H1 (cell line): Measurements from ENCODE around the gene LMNB1. TPM values are rescaled to one million over a fixed set of nuclear protein-coding genes. Genes with fewer than 3 reads are reported as not detected.

Experiments used
- CTCF ChIA-PET: fragments of 300-600 bp; sonication (Branson Sonifier 250); formaldehyde crosslinking; loops from one replicate; lab custom pipeline; 2021; ENCODE audit not compliant: partially characterized antibody; lab: Charles Lee
- POLR2A ChIA-PET: fragments of 300-600 bp; sonication (Branson Sonifier 250); formaldehyde crosslinking; loops from one replicate; lab custom pipeline; 2021; ENCODE audit warnings: inconsistent platforms; ENCODE audit not compliant: partially characterized antibody; lab: Charles Lee
- DNase-seq, 2 experiments: peaks; one replicate each; pipeline versions ENCODE4 v3.0.0 to v3.0.0-alpha.2; 2010 to 2022; ENCODE audit warnings: low spot score in 2 of 2, low read depth in 1 of 2, mixed read lengths in 1 of 2
- FAIRE-seq: peaks from 2 replicates; lab custom pipeline; 2011; peaks lifted over from hg19 to GRCh38; lab: Jason Lieb, UNC
- H2AFZ ChIP-seq: 2 replicates; pipeline ENCODE4 v1.8.1; 2012; ENCODE audit warnings: low read length, inconsistent platforms
- H2AK5ac ChIP-seq: 2 replicates; pipeline ENCODE4 v1.6.1; 2013; ENCODE audit warnings: low read depth, low read length
- H2BK120ac ChIP-seq: replicated peaks from 2 replicates; pipeline ENCODE3; 2013; ENCODE audit warnings: low read depth, low read length, inconsistent platforms
- H2BK12ac ChIP-seq: 2 replicates; pipeline ENCODE4 v1.6.1; 2013; ENCODE audit warnings: low read depth, low read length
- H2BK15ac ChIP-seq: 2 replicates; pipeline ENCODE4 v1.6.1; 2013; ENCODE audit warnings: low read length
- H2BK20ac ChIP-seq: 2 replicates; pipeline ENCODE4 v1.6.1; 2013; ENCODE audit warnings: low read length
- H2BK5ac ChIP-seq: 2 replicates; pipeline ENCODE4 v1.6.1; 2013; ENCODE audit warnings: low read depth, low read length
- H3K14ac ChIP-seq: 2 replicates; pipeline ENCODE4 v1.6.1; 2013; ENCODE audit warnings: inconsistent platforms; ENCODE audit not compliant: insufficient read length
- H3K18ac ChIP-seq: 2 replicates; pipeline ENCODE4 v1.6.1; 2013; ENCODE audit warnings: low read length; ENCODE audit errors: extremely low read depth
- H3K23ac ChIP-seq: 2 replicates; pipeline ENCODE4 v1.6.1; 2013; ENCODE audit warnings: inconsistent platforms; ENCODE audit not compliant: insufficient read length
- H3K23me2 ChIP-seq: 2 replicates; pipeline ENCODE4 v1.6.1; 2013; ENCODE audit warnings: low read depth, low read length
- H3K27ac ChIP-seq: 2 replicates; pipeline ENCODE4 v1.6.1; 2011; ENCODE audit warnings: low read depth, low read length, inconsistent platforms
- H3K27me3 ChIP-seq, 4 experiments: replicated peaks in 1 of 4; 1 replicate in 1 of 4; 2 replicates in 3 of 4; pipeline versions ENCODE4 v1.6.1 to v1.8.1; 2011 to 2013; ENCODE audit warnings: low read length in 3 of 4, mild to moderate bottlenecking in 3 of 4, inconsistent platforms in 2 of 4, mixed read lengths in 2 of 4, moderate library complexity in 1 of 4; ENCODE audit not compliant: control insufficient read depth in 3 of 4, insufficient read depth in 3 of 4; ENCODE audit errors: extremely low read depth in 1 of 4
- H3K36me3 ChIP-seq, 4 experiments: 2 replicates each; pipeline versions ENCODE4 v1.6.1 to v1.8.1; 2011 to 2013; ENCODE audit warnings: mild to moderate bottlenecking in 4 of 4, low read length in 3 of 4, moderate library complexity in 2 of 4, control low read depth in 1 of 4, inconsistent platforms in 1 of 4; ENCODE audit not compliant: insufficient read depth in 4 of 4, control insufficient read depth in 2 of 4
- H3K4ac ChIP-seq: replicated peaks from 2 replicates; pipeline ENCODE3; 2013; ENCODE audit warnings: low read length, low read depth, mixed read lengths, inconsistent platforms; ENCODE audit not compliant: insufficient read length
- H3K4me1 ChIP-seq, 4 experiments: replicated peaks in 1 of 4; 1 replicate in 1 of 4; 2 replicates in 3 of 4; pipeline versions ENCODE4 v1.6.1 to v1.8.1; 2011 to 2013; ENCODE audit warnings: low read length in 3 of 4, inconsistent platforms in 2 of 4, mixed read lengths in 1 of 4; ENCODE audit not compliant: insufficient read depth in 4 of 4, control insufficient read depth in 3 of 4
- H3K4me2 ChIP-seq, 2 experiments: 2 replicates each; pipeline versions ENCODE4 v1.6.1 to v1.8.1; 2011 to 2013; ENCODE audit warnings: low read depth in 2 of 2, low read length in 2 of 2, control low read depth in 1 of 2, inconsistent platforms in 1 of 2, mild to moderate bottlenecking in 1 of 2; ENCODE audit not compliant: insufficient read depth in 1 of 2
- H3K4me3 ChIP-seq, 4 experiments: fragments of 200-600, 300-600 bp in 1 of 4; sonication (generic), shearing (Covaris generic), sonication (Bioruptor Twin) in 1 of 4; 2 replicates each; pipeline versions ENCODE4 v1.5.1 to v1.8.1; 2011 to 2016; ENCODE audit warnings: low read length in 4 of 4, low read depth in 3 of 4, control low read depth in 2 of 4, inconsistent platforms in 2 of 4, mild to moderate bottlenecking in 2 of 4, mixed read lengths in 1 of 4, moderate library complexity in 1 of 4; ENCODE audit not compliant: insufficient read depth in 2 of 4; ENCODE audit errors: extremely low read depth in 1 of 4
- H3K56ac ChIP-seq: replicated peaks from 2 replicates; pipeline ENCODE3; 2013; ENCODE audit warnings: low read depth, mild to moderate bottlenecking, mixed read lengths, low read length, inconsistent platforms; ENCODE audit not compliant: insufficient read length
- H3K79me1 ChIP-seq: 2 replicates; pipeline ENCODE4 v1.6.1; 2013; ENCODE audit warnings: low read depth, low read length, control low read depth
- H3K79me2 ChIP-seq, 2 experiments: 2 replicates each; pipeline versions ENCODE4 v1.6.1 to v1.8.1; 2012 to 2013; ENCODE audit warnings: low read length in 2 of 2, mild to moderate bottlenecking in 2 of 2, inconsistent platforms in 1 of 2; ENCODE audit not compliant: insufficient read depth in 2 of 2, control insufficient read depth in 1 of 2
- H3K9ac ChIP-seq, 4 experiments: replicated peaks in 1 of 4; 1 replicate in 1 of 4; 2 replicates in 3 of 4; pipeline versions ENCODE4 v1.6.1 to v1.8.1; 2011 to 2013; ENCODE audit warnings: low read depth in 3 of 4, low read length in 3 of 4, control low read depth in 2 of 4, mild to moderate bottlenecking in 2 of 4, moderate library complexity in 2 of 4, inconsistent platforms in 1 of 4; ENCODE audit errors: extremely low read depth in 1 of 4
- H3K9me3 ChIP-seq, 2 experiments: 2 replicates each; pipeline versions ENCODE4 v1.6.1 to v1.8.1; 2012 to 2013; ENCODE audit warnings: mild to moderate bottlenecking in 2 of 2, moderate library complexity in 2 of 2, control low read depth in 1 of 2, inconsistent platforms in 1 of 2, low read depth in 1 of 2, low read length in 1 of 2, mixed read lengths in 1 of 2; ENCODE audit not compliant: insufficient read depth in 2 of 2
- H4K20me1 ChIP-seq, 2 experiments: replicated peaks in 1 of 2; 2 replicates each; pipeline versions ENCODE3 to v1.8.1; 2011 to 2013; ENCODE audit warnings: inconsistent platforms in 2 of 2, low read length in 2 of 2, mild to moderate bottlenecking in 1 of 2; ENCODE audit not compliant: insufficient read depth in 2 of 2, control insufficient read depth in 1 of 2
- H4K5ac ChIP-seq: 2 replicates; pipeline ENCODE4 v1.6.1; 2013; ENCODE audit warnings: low read length, low read depth, mixed read lengths, inconsistent platforms; ENCODE audit not compliant: insufficient read length
- H4K8ac ChIP-seq: 2 replicates; pipeline ENCODE4 v1.8.0; 2013; ENCODE audit warnings: mild to moderate bottlenecking, moderate library complexity, low read length, inconsistent platforms; ENCODE audit not compliant: insufficient read depth; ENCODE audit errors: extremely low read depth
- H4K91ac ChIP-seq: replicated peaks from 2 replicates; pipeline ENCODE3; 2013; ENCODE audit warnings: low read length, mixed read lengths, inconsistent platforms; ENCODE audit not compliant: insufficient read length
- CHD1 ChIP-seq: IDR thresholded peaks from 2 replicates; pipeline ENCODE4 v1.6.1; 2012; ENCODE audit warnings: low read depth, low read length, improper control_type of control experiment
- CTBP2 ChIP-seq: IDR thresholded peaks from 2 replicates; pipeline ENCODE4 v1.7.0; 2011; ENCODE audit warnings: borderline replicate concordance, mild to moderate bottlenecking, moderate library complexity, mixed read lengths, low read length; ENCODE audit not compliant: insufficient read depth, insufficient read length
- HDAC2 ChIP-seq, 2 experiments: fragments of 300-600 bp in 1 of 2; sonication (generic) in 1 of 2; IDR thresholded peaks; 2 replicates each; pipeline ENCODE4 v1.6.1; 2011 to 2012; ENCODE audit warnings: low read depth in 2 of 2, low read length in 2 of 2, mild to moderate bottlenecking in 2 of 2, moderate library complexity in 2 of 2, borderline replicate concordance in 1 of 2, inconsistent platforms in 1 of 2
- JUN ChIP-seq: IDR thresholded peaks from 2 replicates; pipeline ENCODE4 v1.6.1; 2011; ENCODE audit warnings: low read depth, mild to moderate bottlenecking, improper control_type of control experiment, low read length
- KDM1A ChIP-seq: fragments of 200-600, 300-600 bp; sonication (generic); IDR thresholded peaks from 2 replicates; pipeline ENCODE4 v1.7.1; 2016; ENCODE audit warnings: mild to moderate bottlenecking, low read length, borderline replicate concordance
- MAFK ChIP-seq: IDR thresholded peaks from 2 replicates; pipeline ENCODE4 v1.6.1; 2012; ENCODE audit warnings: low read depth, mild to moderate bottlenecking, improper control_type of control experiment, low read length
- NRF1 ChIP-seq: IDR thresholded peaks from 2 replicates; pipeline ENCODE4 v1.6.1; 2011; ENCODE audit warnings: mild to moderate bottlenecking, low read depth, low read length, improper control_type of control experiment
- POLR2A ChIP-seq, 2 experiments: IDR thresholded peaks; 1 replicate in 1 of 2; 2 replicates in 1 of 2; pipeline ENCODE4 v1.6.1; 2011; ENCODE audit warnings: low read depth in 2 of 2, low read length in 2 of 2, mild to moderate bottlenecking in 2 of 2; ENCODE audit errors: control extremely low read depth in 1 of 2
- RFX5 ChIP-seq: IDR thresholded peaks from 2 replicates; pipeline ENCODE4 v1.6.1; 2011; ENCODE audit warnings: low read depth, low read length, improper control_type of control experiment, borderline replicate concordance
- SIN3A ChIP-seq, 2 experiments: IDR thresholded peaks in 1 of 2; conservative IDR thresholded peaks in 1 of 2; 2 replicates each; pipeline ENCODE4 v1.6.1; 2011 to 2012; ENCODE audit warnings: low read length in 2 of 2, improper control_type of control experiment in 1 of 2, low read depth in 1 of 2, mild to moderate bottlenecking in 1 of 2
- SRF ChIP-seq: IDR thresholded peaks from 2 replicates; pipeline ENCODE4 v1.6.1; 2011; ENCODE audit warnings: mild to moderate bottlenecking, low read depth, low read length, moderate library complexity
- TEAD4 ChIP-seq: IDR thresholded peaks from 2 replicates; pipeline ENCODE4 v1.6.1; 2012; ENCODE audit warnings: low read depth, low read length, inconsistent platforms, mixed read lengths
- YY1 ChIP-seq: IDR thresholded peaks from 2 replicates; pipeline ENCODE4 v1.6.1; 2011; ENCODE audit warnings: low read depth, mild to moderate bottlenecking, low read length
- WGBS, 2 experiments: shearing (Covaris generic) in 1 of 2; methylation state at CpG; one replicate each; pipeline versions ENCODE4 v1.1.6 to v1.1.7; 2013 to 2015; ENCODE audit warnings: low lambda C conversion rate in 2 of 2, mixed read lengths in 2 of 2, inconsistent platforms in 1 of 2, low coverage in 1 of 2, missing lambda C conversion rate in 1 of 2; ENCODE audit not compliant: insufficient replicate concordance in 2 of 2, insufficient coverage in 1 of 2, insufficient read length in 1 of 2; ENCODE audit errors: extremely low coverage in 1 of 2, missing lambda C conversion rate in 1 of 2; 5-methylcytosine and 5-hydroxymethylcytosine counted together
- polyA plus RNA-seq, 7 experiments: library from polyadenylated mRNA; depleted of rRNA in 3 of 7; stranded (reverse) in 5 of 7; unstranded in 2 of 7; fragments of >200 nt in 5 of 7; fragments of 200-250 nt in 2 of 7; gene quantifications; 1 replicate in 5 of 7; 2 replicates in 1 of 7; 4 replicates in 1 of 7; pipeline versions ENCODE4 v1.2.1 to v1.2.3, GENCODE V29; 2011 to 2013; ENCODE audit warnings: missing spikeins in 2 of 7, mixed read lengths in 2 of 7
- total RNA-seq: library from RNA; stranded (reverse); fragmentation: NEBNext Ultra II Directional; extraction: Animal tissue kit (Norgen Biotek cat#: 25700); gene quantifications from 2 replicates; pipeline ENCODE4 v1.2.1, GENCODE V29; 2021

The LMNB1 gene
- total and polyA plus RNA-seq, 2 of the 8 experiments (the other 6 are each of a cell fraction or from before 2014, with no cell fraction given) = 73.5 to 225 TPM

- H3K9ac ChIP-seq = no peak overlapping the region
- no peak overlapping the region for H2AFZ ChIP-seq
- H3K9me3 ChIP-seq = no peaks in the 10 kb centered on the region
- no peak overlapping the region for H3K18ac ChIP-seq
- FAIRE-seq (no peak), DNase-seq (no peak)
- H3K56ac ChIP-seq = no peak overlapping the region
- no peak overlapping the region; the same call in 1 of the 2 replicates for H4K8ac ChIP-seq
- H4K20me1 ChIP-seq = peaks cover 0 to 5% of the 10 kb centered on the region in 2 experiments
- peaks cover 31 to 93% (median 63%) of the 10 kb centered on the region in 4 experiments for H3K36me3 ChIP-seq
- H3K4ac ChIP-seq = no peak overlapping the region
- 0 out of 2 replicates have a peak, but pooled peaks cover 2% of the 10 kb centered on the region for H3K79me1 ChIP-seq
- no peaks in the 10 kb centered on the region for H3K27me3 ChIP-seq
- 87% methylated on average over 2 of the region's 2 CpGs; no CpG with 5 or more reads in 1 of the 2 experiments for WGBS, 2 experiments
- H4K5ac ChIP-seq = no peak overlapping the region
- H3K4me3 ChIP-seq = no peak overlapping the region
- H3K23ac ChIP-seq = no peak overlapping the region
- H2BK12ac ChIP-seq = no peak overlapping the region
- ChIA-PET CTCF (interaction anchor here (0.7 to 6.1 kb wide), 7 partner anchors 9 to 157 kb away, joined by 3 to 65 read pairs (median 4); no protein-coding TSS in a partner anchor), POLR2A (interaction anchor here (1.3 kb wide), 1 partner anchor 11 kb away, joined by 3 read pairs; no protein-coding TSS in a partner anchor)
- H2BK120ac ChIP-seq = no peak overlapping the region
- H2BK5ac ChIP-seq = no peak overlapping the region
- no peak overlapping the region for H3K4me2 ChIP-seq
- H3K23me2 ChIP-seq = no peaks in the 10 kb centered on the region
- H4K91ac ChIP-seq = no peak overlapping the region
- H2BK15ac ChIP-seq = no peak overlapping the region
- no peaks in the 10 kb centered on the region for H3K4me1 ChIP-seq
- no peak overlapping the region for H2AK5ac ChIP-seq
- H3K79me2 ChIP-seq = peaks cover 0 to 25% of the 10 kb centered on the region in 2 experiments; a peak in 2 of 4 replicates
- no peak overlapping the region for H3K14ac ChIP-seq
- H2BK20ac ChIP-seq = no peak overlapping the region
- no peak overlapping the region for H3K27ac ChIP-seq
- TF ChIP-seq TEAD4 (no peak), SRF (no peak), YY1 (no peak), SIN3A (conservative IDR thresholded peaks at IDR 0.05 in 1 of 2, IDR thresholded peaks at IDR 0.05 in 1 of 2; ENCODE audit: low read depth in 1 of 2, low read length in 2 of 2) (no peak), CHD1 (no peak), MAFK (no peak), JUN (no peak), KDM1A (no peak), RFX5 (no peak), POLR2A (IDR thresholded peaks at IDR 0.05; ENCODE audit: control extremely low read depth in 1 of 2, low read depth in 2 of 2, low read length in 2 of 2) (no peak), CTBP2 (no peak), NRF1 (no peak), HDAC2 (IDR thresholded peaks at IDR 0.05; ENCODE audit: borderline replicate concordance in 1 of 2, low read depth in 2 of 2, low read length in 2 of 2) (no peak)
These were observed 37.9 kb downstream of the LMNB1 start for GRCh38 chr5:126814721-126815404.
